RWPE2 (cell line): ENCODE data around the gene BNIP2.
"Not testable (repeated sequence)": the region's sequence is repeated elsewhere in the genome, so short reads cannot be mapped to it uniquely, and the experiment has no call there.

ENCODE experiments used
- ATAC-seq: fragments of 200-7000 bp; cut with Tn5 transposase; 3 replicates; pipeline ENCODE4 v1.9.1; 2021; ENCODE audit warnings: low read depth
- DNase-seq: peaks from one replicate; pipeline ENCODE4 v3.0.0-alpha.2; 2020; ENCODE audit warnings: low spot score
- H3K27ac ChIP-seq: fragments of 450-650 bp; 2 replicates; pipeline ENCODE4 v1.5.1; 2017; ENCODE audit warnings: mild to moderate bottlenecking; ENCODE audit not compliant: poor library complexity, severe bottlenecking
- H3K27me3 ChIP-seq: fragments of 250-450 bp; sonication (Bioruptor Pico); 2 replicates; pipeline ENCODE4 v1.5.1; 2021; ENCODE audit warnings: mild to moderate bottlenecking, moderate library complexity; ENCODE audit not compliant: insufficient read depth, poor library complexity, severe bottlenecking
- H3K36me3 ChIP-seq: fragments of 250-450 bp; sonication (Bioruptor Pico); 2 replicates; pipeline ENCODE4 v1.5.1; 2020; ENCODE audit warnings: low read depth, mild to moderate bottlenecking, moderate library complexity
- H3K4me1 ChIP-seq: fragments of 250-450 bp; sonication (Bioruptor Pico); 2 replicates; pipeline ENCODE4 v1.5.1; 2021; ENCODE audit warnings: mild to moderate bottlenecking, moderate library complexity; ENCODE audit not compliant: insufficient read depth, poor library complexity, severe bottlenecking
- H3K4me3 ChIP-seq: fragments of 250-450 bp; sonication (Bioruptor Pico); 2 replicates; pipeline ENCODE4 v1.5.1; 2021; ENCODE audit warnings: mild to moderate bottlenecking, moderate library complexity; ENCODE audit not compliant: severe bottlenecking
- H3K9me3 ChIP-seq: fragments of 250-450 bp; sonication (Bioruptor Pico); 2 replicates; pipeline ENCODE4 v1.5.1; 2021; ENCODE audit warnings: mild to moderate bottlenecking, moderate library complexity; ENCODE audit not compliant: severe bottlenecking
- CTCF ChIP-seq: fragments of 450-650 bp; IDR thresholded peaks from one replicate; pipeline ENCODE4 v1.5.1; 2017; ENCODE audit warnings: mild to moderate bottlenecking, moderate library complexity; ENCODE audit not compliant: poor library complexity, severe bottlenecking

Gene BNIP2

GRCh38 chr15:59644756-59645155 lies 44.4 kb downstream of the BNIP2 start:
- ATAC-seq: peak; percentile 33; the same call in 1 of the 3 replicates
- Histone ChIP-seq H3K4me3 (no peak overlapping the region), H3K27ac (no peak overlapping the region), H3K4me1 (peaks cover 4% of the 10 kb centered on the region), H3K27me3 (no peaks in the 10 kb centered on the region), H3K9me3 (no peaks in the 10 kb centered on the region), H3K36me3 (peaks cover 92% of the 10 kb centered on the region)
- no peak for DNase-seq
- no peak for TF ChIP-seq CTCF

- DNase-seq: no peak
- no peaks in the 10 kb centered on the region for H3K4me1 ChIP-seq
- H3K27me3 ChIP-seq: no peaks in the 10 kb centered on the region
- no peaks in the 10 kb centered on the region for H3K9me3 ChIP-seq
- H3K27ac ChIP-seq: no peak overlapping the region
- H3K4me3 ChIP-seq: no peak overlapping the region
- peak; percentile 56 for TF ChIP-seq CTCF
- no peak for ATAC-seq
- H3K36me3 ChIP-seq: peaks cover 90% of the 10 kb centered on the region
Measured at GRCh38 chr15:59642351-59642750, 46.8 kb downstream of the BNIP2 start.

GRCh38 chr15:59637507-59637906 lies 51.6 kb downstream of the BNIP2 start:
- peak; percentile 45 for TF ChIP-seq CTCF
- H3K4me1 ChIP-seq, H3K4me3 ChIP-seq, DNase-seq, H3K27ac ChIP-seq, H3K27me3 ChIP-seq, H3K9me3 ChIP-seq, ATAC-seq: not testable (repeated sequence)
- peaks cover 48% of the 10 kb centered on the region for H3K36me3 ChIP-seq

GRCh38 chr15:59636184-59636583 lies 52.9 kb downstream of the BNIP2 start:
- Histone ChIP-seq H3K36me3 (peaks cover 35% of the 10 kb centered on the region), H3K27ac (no peak overlapping the region), H3K9me3 (no peaks in the 10 kb centered on the region), H3K27me3 (no peaks in the 10 kb centered on the region), H3K4me3 (no peak overlapping the region), H3K4me1 (no peaks in the 10 kb centered on the region)
- no peak for DNase-seq
- no peak for TF ChIP-seq CTCF
- ATAC-seq: no peak; the same call in 2 of the 3 replicates

- Histone ChIP-seq H3K27ac (no peak overlapping the region), H3K27me3 (no peaks in the 10 kb centered on the region), H3K4me1 (no peaks in the 10 kb centered on the region), H3K36me3 (peaks cover 4% of the 10 kb centered on the region), H3K9me3 (no peaks in the 10 kb centered on the region), H3K4me3 (no peak overlapping the region)
- no peak for DNase-seq
- TF ChIP-seq CTCF: peak; percentile 74
- ATAC-seq: peak; percentile 72
Measured at GRCh38 chr15:59632714-59633113, 56.4 kb downstream of the BNIP2 start.
